Forelimb muscle (tissue), 1 donor: ENCODE data around the gene RAET1G. TPM values are rescaled to one million over a fixed set of nuclear protein-coding genes. Genes with fewer than 3 reads are reported as not detected.
"Not testable (repeated sequence)": the region's sequence is repeated elsewhere in the genome, so short reads cannot be mapped to it uniquely, and the experiment has no call there.

ENCODE experiments used
- DNase-seq: peaks from one replicate; pipeline ENCODE4 v3.0.0-alpha.2; 2013; ENCODE audit warnings: low read depth
- polyA plus RNA-seq: library from polyadenylated mRNA; unstranded; fragments of 120-200 nt; gene quantifications from one replicate; pipeline ENCODE4 v1.2.1, GENCODE V29; 2013; ENCODE audit not compliant: insufficient read length

Gene RAET1G
- polyA plus RNA-seq, 1 donor = 0.30 TPM

DNA sequence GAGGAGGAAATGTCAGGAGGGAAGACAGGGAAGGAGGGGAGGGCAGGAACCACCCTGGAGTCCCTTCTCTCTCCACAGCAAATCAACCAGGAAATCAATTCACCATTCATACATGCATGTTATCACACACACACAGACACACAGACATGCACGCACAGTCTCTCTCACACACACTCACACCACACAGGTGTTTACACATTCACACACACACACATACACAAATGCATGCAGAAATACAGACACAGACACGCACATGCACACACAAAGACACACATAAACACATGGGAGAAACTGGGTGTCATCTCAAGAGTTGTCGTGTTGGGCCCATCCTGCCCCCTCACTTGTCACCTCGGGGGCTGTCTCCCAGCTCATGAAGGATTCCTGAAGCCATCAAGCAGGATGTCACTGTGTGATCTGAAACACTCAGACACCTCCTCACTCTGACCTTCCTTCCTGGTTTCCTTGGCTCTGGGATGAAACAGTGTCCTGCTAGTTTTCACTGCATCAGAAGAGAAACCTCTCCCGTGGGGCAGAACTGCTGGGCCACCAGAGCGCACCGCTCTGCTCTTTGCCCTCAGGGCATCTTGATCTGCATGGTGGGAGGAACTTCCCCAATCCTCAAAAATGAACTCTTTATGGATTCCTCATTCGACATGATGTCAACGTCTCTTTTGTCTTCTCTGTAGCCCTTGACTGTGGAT lies 9.2 kb downstream of the RAET1G start:
- no peak for DNase-seq

DNA sequence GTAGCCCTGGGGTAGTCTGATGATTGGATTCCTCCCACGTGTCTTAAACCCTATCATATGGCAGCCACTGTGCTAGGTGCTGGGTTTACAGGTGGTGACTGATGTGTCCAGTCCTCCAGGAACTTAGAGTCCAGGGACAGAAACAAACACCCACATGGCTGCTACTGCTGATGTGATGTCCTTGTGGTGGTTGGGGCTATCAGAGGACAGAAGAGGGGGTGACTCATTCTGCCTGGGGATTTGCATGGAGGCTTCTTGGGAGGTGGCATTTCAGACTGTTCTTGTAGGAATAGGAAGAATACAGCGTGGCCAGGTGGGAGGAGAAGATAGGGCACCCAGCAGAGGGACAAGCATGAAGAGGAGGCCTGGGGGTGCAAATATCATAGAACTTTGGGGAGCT lies 9.8 kb downstream of the RAET1G start:
- no peak for DNase-seq

- DNase-seq = not testable (repeated sequence)
These were observed 10.2 kb downstream of the RAET1G start for GRCh38 chr6:149912680-149913079.

- no peak for DNase-seq
These were observed 12.2 kb downstream of the RAET1G start for GRCh38 chr6:149910721-149911151.

DNA sequence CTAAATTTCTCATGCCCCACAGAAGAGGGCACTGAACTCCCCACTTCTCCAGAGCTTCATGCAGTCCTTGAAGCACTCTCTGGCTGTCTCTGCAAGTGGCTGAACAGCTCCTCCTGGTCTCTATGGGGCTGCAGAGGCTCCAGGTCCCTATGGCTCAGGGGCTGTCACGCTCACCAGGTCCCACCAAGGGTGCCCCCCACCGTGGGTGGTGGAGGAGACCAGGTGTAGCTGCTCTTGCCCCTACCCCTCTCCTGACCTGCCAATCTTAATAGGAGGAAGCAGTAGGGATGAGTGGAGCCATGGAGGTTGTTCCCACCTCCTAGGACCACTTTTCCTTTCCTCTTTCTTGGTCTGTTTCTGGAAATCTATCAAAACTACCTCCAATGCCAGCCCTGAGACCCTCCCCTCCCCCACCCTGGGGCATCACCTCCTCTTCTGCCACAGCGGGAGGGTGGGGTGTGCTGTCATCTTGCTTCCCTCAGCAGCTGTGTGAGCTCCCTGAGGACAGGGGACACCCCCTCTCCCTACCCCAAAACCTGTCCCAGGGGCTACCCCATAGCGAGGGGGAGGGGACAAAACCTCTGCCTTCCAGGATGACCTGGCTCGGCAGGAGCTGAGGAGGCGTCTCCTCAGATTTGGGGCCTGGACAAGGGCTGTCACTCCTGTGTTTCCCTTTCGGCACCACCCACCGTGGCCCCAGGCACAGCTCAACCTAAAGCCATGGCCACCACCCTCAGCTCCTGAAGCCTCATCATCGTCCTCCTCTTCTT lies 13.0 kb downstream of the RAET1G start:
- no peak for DNase-seq

GRCh38 chr6:149908480-149908879 lies 14.4 kb downstream of the RAET1G start:
- not testable (repeated sequence) for DNase-seq

- DNase-seq = no peak
These were observed 15.6 kb downstream of the RAET1G start for GRCh38 chr6:149907317-149907716.

GRCh38 chr6:149906405-149906804 lies 16.5 kb downstream of the RAET1G start:
- DNase-seq = no peak

GRCh38 chr6:149905911-149906371 lies 17.0 kb downstream of the RAET1G start:
- no peak for DNase-seq

GRCh38 chr6:149905371-149905910 lies 17.5 kb downstream of the RAET1G start:
- no peak for DNase-seq

DNA sequence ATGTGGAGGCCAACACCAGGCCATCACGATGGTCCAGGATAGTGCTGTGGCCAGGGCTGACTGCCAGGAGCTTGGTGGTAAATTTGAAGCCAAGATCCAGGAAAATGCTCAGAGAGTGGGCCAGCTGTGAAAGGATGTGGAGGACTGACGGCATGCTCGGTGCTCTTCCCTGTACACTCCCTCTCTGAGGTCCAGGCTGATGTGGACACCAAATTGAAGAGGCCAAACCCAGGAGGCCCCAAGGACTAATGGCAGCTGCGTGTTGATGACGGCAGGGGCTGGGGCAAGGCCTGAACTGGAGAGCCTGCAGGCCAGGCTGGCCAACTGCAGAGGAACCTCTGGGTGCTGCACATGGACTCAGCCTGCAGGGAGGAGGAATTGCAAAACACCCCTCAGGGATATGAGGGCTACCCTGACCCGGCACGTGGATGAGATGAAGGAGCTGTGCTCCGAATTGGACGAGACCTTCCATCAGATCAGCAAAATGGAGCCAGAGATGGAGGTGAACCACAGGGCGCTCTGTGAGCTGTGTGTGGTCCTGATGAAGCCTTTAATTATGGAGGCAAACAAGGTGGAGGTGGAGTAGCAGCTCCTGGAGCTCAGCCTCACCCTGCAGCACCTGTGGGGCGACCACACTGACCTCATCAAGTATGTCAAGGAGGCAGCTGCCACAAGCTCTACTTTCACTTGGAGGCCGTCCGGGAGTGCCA lies 18.1 kb downstream of the RAET1G start:
- DNase-seq = no peak

- DNase-seq = no peak
These were observed 18.8 kb downstream of the RAET1G start for GRCh38 chr6:149903938-149904611.

GRCh38 chr6:149901444-149902140 lies 21.3 kb downstream of the RAET1G start:
- no peak for DNase-seq

- no peak for DNase-seq
These were observed 22.1 kb downstream of the RAET1G start for GRCh38 chr6:149900620-149901443.

GRCh38 chr6:149899926-149900619 lies 22.8 kb downstream of the RAET1G start:
- no peak for DNase-seq

DNA sequence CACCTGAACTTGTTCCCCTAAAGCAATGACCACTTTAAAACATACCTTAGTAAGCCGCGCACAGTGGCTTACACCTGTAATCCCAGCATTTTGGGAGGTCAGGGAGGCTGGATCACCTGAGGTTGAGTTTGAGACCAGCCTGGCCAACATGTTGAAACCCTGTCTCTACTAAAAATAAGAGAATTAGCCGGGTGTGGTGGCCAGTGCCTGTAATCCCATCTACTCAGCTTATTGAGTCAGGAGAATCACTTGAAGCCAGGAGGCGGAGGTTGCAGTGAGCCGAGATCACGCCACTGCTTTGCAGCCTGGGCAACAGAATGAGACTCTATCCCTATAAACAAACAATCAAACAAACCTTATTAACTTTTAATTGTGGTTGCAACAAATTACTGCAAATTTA lies 23.4 kb downstream of the RAET1G start:
- no peak for DNase-seq

GRCh38 chr6:149898966-149899365 lies 24.0 kb downstream of the RAET1G start:
- DNase-seq = no peak

- DNase-seq = no peak
These were observed 24.8 kb downstream of the RAET1G start, which contains the start of gene RAET1E for GRCh38 chr6:149897855-149898744. TSS of gene RAET1E (minus strand) at chr6:149898113. CDS start at chr6:149890901, 7,212 bp downstream.
